ENCODE results near the gene PPP1R3G.
"Not testable (repeated sequence)": the region's sequence is repeated elsewhere in the genome, so short reads cannot be mapped to it uniquely, and the experiment has no call there.

PPP1R3G gene

GRCh38 chr6:5119090-5119951 is 34.2 kb downstream of the PPP1R3G start (continued):
- TF ChIP-seq CREB5 (CRISPR knock-in tag; IDR thresholded peaks at IDR 0.05; ENCODE audit: low read depth), result no peak
- no peak for TF ChIP-seq CSRNP3 (CRISPR knock-in tag; IDR thresholded peaks at IDR 0.05)
- TF ChIP-seq ZFP30 (CRISPR knock-in tag; IDR thresholded peaks at IDR 0.05), result no peak
- TF ChIP-seq ARNTL (CRISPR knock-in tag; IDR thresholded peaks at IDR 0.05; ENCODE audit: borderline replicate concordance, low read depth), result no peak
- TF ChIP-seq CSDC2 (CRISPR knock-in tag; IDR thresholded peaks at IDR 0.05), result no peak
- TF ChIP-seq ZC3H10 (CRISPR knock-in tag; IDR thresholded peaks at IDR 0.05), result no peak
- no peak for TF ChIP-seq OSR1 (CRISPR knock-in tag; IDR thresholded peaks at IDR 0.05)
- TF ChIP-seq ZNF8 (CRISPR knock-in tag; IDR thresholded peaks at IDR 0.05), result no peak
- TF ChIP-seq PPARA (CRISPR knock-in tag; IDR thresholded peaks at IDR 0.05; ENCODE audit: borderline replicate concordance), result no peak

GRCh38 chr6:5120011-5120410 is 34.9 kb downstream of the PPP1R3G start:
- TF ChIP-seq POU6F1 (CRISPR knock-in tag; IDR thresholded peaks at IDR 0.05; ENCODE audit: borderline replicate concordance, low read depth) (no peak), ZNF70 (CRISPR knock-in tag; IDR thresholded peaks at IDR 0.05) (no peak), ISL1 (CRISPR knock-in tag; IDR thresholded peaks at IDR 0.05) (no peak), CSDC2 (CRISPR knock-in tag; IDR thresholded peaks at IDR 0.05) (no peak), ZFP30 (CRISPR knock-in tag; IDR thresholded peaks at IDR 0.05) (no peak), RARB (CRISPR knock-in tag; IDR thresholded peaks at IDR 0.05) (no peak), ARNTL (CRISPR knock-in tag; IDR thresholded peaks at IDR 0.05; ENCODE audit: borderline replicate concordance, low read depth) (no peak), ZNF565 (CRISPR knock-in tag; conservative IDR thresholded peaks at IDR 0.05; ENCODE audit: low read depth) (no peak), CSRNP3 (CRISPR knock-in tag; IDR thresholded peaks at IDR 0.05) (no peak), PATZ1 (CRISPR knock-in tag; IDR thresholded peaks at IDR 0.05; ENCODE audit: borderline replicate concordance) (no peak), TSHZ2 (CRISPR knock-in tag; IDR thresholded peaks at IDR 0.05) (no peak), SNAI2 (CRISPR knock-in tag; IDR thresholded peaks at IDR 0.05) (no peak)
- no peak for ATAC-seq

GRCh38 chr6:5120543-5120942 is 35.4 kb downstream of the PPP1R3G start:
- not testable (repeated sequence) for ATAC-seq

Data from SK-N-SH treated with all-trans-retinoic acid at 6 μM for 48 hours (cell line).